Ishikawa (cell line): ENCODE measurements around the gene RAET1E.

Source experiments
- EGR1 ChIP-seq: IDR thresholded peaks from 2 replicates; pipeline ENCODE4 v1.6.1; 2012
- EP300 ChIP-seq: IDR thresholded peaks from 2 replicates; pipeline ENCODE4 v1.6.1; 2012; ENCODE audit warnings: borderline replicate concordance
- MAX ChIP-seq: IDR thresholded peaks from 2 replicates; pipeline ENCODE4 v1.6.1; 2012
- NFIC ChIP-seq: IDR thresholded peaks from 2 replicates; pipeline ENCODE4 v1.6.1; 2012
- RAD21 ChIP-seq: IDR thresholded peaks from 2 replicates; pipeline ENCODE4 v1.6.1; 2012; ENCODE audit warnings: low read depth
- REST ChIP-seq: IDR thresholded peaks from 2 replicates; pipeline ENCODE4 v1.6.1; 2012; ENCODE audit warnings: low read depth, mild to moderate bottlenecking
- TCF12 ChIP-seq: IDR thresholded peaks from 2 replicates; pipeline ENCODE4 v1.6.1; 2012; ENCODE audit warnings: low read depth
- TEAD4 ChIP-seq: IDR thresholded peaks from 2 replicates; pipeline ENCODE4 v1.6.1; 2012
- ZBTB7A ChIP-seq: IDR thresholded peaks from 2 replicates; pipeline ENCODE4 v1.6.1; 2012; ENCODE audit warnings: low read depth

DNA sequence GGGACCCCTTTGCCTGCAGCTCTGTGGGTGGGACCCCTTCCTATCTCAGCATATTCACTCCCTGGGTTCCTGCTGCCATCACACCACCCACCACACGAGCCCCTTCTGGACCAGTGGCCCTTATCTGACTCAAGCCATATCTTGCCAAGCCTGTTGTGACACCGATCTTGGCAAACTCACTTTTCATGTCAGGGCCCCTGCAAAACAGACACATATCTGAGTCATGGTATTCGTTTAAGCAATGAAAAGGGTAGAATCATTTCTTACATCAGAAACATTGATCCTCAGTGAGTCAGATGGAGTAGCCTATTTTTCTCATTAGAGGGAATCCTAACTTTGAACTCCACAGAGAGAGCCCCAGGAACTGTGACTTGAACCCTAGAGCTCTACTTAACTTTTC lies 10.6 kb downstream of the RAET1E start:
- no peak for TF ChIP-seq RAD21
- no peak for TF ChIP-seq NFIC
- no peak for TF ChIP-seq EP300
- no peak for TF ChIP-seq REST
- TF ChIP-seq TCF12 = no peak
- no peak for TF ChIP-seq MAX
- TF ChIP-seq TEAD4 = no peak
- TF ChIP-seq EGR1 = no peak
- TF ChIP-seq ZBTB7A = no peak
